Loucy (cell line): Measurements from ENCODE around the gene RAB39A.

Source experiments
- EZH2phosphoT487 ChIP-seq: fragments of 200-600 bp; IDR thresholded peaks from 2 replicates; pipeline ENCODE4 v1.6.1; 2018; ENCODE audit warnings: antibody characterized with exemption, mild to moderate bottlenecking, moderate library complexity, borderline replicate concordance
- TF ChIP-seq, protein P1 (sequence below): fragments of 200-600 bp; sonication (generic); conservative IDR thresholded peaks from 2 replicates; pipeline ENCODE4 v1.5.1; 2014; ENCODE audit warnings: mild to moderate bottlenecking, antibody characterized with exemption, low read length

DNA sequence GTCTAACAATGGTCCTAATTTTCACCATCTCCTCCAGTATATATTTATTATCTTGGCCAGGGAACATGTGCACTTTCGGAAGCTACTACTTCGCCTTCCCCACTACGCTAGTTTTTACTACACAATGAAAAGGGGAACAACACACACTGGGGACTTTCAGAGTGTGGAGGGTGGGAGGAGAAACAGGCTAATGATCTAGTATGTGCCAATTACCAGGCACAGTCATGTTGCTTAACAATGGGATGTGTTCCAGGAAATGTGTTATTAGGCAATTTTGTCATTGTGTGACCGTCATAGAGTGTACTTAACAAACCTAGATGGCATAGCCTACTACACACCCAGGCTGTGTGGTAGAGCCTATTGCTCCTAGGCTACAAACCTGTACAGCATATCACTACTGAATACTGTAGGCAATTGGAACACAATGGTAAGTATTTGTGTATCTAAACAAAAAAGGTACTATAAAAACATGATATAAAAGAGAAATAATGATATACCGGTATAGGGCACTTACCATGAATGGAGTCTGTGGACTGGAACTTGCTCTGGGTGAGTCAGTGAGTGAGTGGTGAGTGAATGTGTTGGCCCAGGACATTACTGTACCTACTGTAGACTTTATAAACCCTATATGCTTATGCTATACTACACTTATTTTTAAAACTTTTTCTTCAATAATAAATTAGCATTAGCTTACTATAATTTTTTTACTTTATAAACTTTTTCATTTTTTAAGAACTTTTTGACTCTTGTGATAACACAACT lies 60.3 kb downstream of the RAB39A start:
- TF ChIP-seq, protein P1, sequence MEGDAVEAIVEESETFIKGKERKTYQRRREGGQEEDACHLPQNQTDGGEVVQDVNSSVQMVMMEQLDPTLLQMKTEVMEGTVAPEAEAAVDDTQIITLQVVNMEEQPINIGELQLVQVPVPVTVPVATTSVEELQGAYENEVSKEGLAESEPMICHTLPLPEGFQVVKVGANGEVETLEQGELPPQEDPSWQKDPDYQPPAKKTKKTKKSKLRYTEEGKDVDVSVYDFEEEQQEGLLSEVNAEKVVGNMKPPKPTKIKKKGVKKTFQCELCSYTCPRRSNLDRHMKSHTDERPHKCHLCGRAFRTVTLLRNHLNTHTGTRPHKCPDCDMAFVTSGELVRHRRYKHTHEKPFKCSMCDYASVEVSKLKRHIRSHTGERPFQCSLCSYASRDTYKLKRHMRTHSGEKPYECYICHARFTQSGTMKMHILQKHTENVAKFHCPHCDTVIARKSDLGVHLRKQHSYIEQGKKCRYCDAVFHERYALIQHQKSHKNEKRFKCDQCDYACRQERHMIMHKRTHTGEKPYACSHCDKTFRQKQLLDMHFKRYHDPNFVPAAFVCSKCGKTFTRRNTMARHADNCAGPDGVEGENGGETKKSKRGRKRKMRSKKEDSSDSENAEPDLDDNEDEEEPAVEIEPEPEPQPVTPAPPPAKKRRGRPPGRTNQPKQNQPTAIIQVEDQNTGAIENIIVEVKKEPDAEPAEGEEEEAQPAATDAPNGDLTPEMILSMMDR: no peak
- TF ChIP-seq EZH2phosphoT487: no peak
